Lower leg skin (tissue), 3 donors: ENCODE measurements around the gene SLC26A9.

Experiments used
- CTCF ChIP-seq, 3 donors: fragments of 450-650 bp; IDR thresholded peaks; one replicate each; pipeline ENCODE4 v1.5.1; 2016; ENCODE audit warnings: antibody characterized with exemption in 3 of 3, mild to moderate bottlenecking in 3 of 3, moderate library complexity in 2 of 3
- POLR2A ChIP-seq, 2 donors: fragments of 450-650 bp; IDR thresholded peaks; one replicate each; pipeline ENCODE4 v1.6.1; 2016 to 2017; ENCODE audit warnings: antibody characterized with exemption in 2 of 2, mild to moderate bottlenecking in 1 of 2, moderate library complexity in 1 of 2

- TF ChIP-seq CTCF (IDR thresholded peaks at IDR 0.05), result no peak
- no peak for TF ChIP-seq POLR2A (IDR thresholded peaks at IDR 0.05)
Observed at GRCh38 chr1:205930799-205931281, 12.4 kb downstream of the SLC26A9 start.
